ENCODE data around the gene OCLN.
"Not testable (repeated sequence)": the region's sequence is repeated elsewhere in the genome, so short reads cannot be mapped to it uniquely, and the experiment has no call there.

OCLN gene

DNA sequence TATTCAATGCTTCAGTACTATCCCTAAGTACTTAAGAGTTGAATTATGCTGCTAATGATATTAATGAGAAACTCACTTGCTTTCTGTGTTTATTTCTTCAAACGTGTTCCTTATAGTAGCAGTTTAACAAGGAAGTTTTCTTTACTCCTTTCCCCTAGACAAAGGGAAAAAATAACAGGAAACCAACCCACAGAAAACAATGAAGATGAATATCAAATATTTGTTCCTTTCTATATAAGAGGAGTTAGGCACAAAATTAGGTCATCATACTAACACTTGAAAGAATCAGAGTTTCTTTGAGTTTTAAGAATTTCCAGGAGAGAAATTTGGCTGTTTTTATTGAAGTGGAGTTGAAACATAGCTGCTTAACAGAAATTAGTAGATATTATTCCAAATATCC, 15.4 kb upstream of the OCLN start:
- H3K36me3 ChIP-seq, result no peaks in the 10 kb centered on the region
- H3K9me3 ChIP-seq, result no peaks in the 10 kb centered on the region
- no peak for DNase-seq
- intact Hi-C loops (cut with DNase I; ENCODE audit: low total_unique reads), result no loop called here
- H3K27ac ChIP-seq, result no peak overlapping the region
- TF ChIP-seq, protein P1, sequence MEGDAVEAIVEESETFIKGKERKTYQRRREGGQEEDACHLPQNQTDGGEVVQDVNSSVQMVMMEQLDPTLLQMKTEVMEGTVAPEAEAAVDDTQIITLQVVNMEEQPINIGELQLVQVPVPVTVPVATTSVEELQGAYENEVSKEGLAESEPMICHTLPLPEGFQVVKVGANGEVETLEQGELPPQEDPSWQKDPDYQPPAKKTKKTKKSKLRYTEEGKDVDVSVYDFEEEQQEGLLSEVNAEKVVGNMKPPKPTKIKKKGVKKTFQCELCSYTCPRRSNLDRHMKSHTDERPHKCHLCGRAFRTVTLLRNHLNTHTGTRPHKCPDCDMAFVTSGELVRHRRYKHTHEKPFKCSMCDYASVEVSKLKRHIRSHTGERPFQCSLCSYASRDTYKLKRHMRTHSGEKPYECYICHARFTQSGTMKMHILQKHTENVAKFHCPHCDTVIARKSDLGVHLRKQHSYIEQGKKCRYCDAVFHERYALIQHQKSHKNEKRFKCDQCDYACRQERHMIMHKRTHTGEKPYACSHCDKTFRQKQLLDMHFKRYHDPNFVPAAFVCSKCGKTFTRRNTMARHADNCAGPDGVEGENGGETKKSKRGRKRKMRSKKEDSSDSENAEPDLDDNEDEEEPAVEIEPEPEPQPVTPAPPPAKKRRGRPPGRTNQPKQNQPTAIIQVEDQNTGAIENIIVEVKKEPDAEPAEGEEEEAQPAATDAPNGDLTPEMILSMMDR (IDR thresholded peaks at IDR 0.05), result no peak
- no peak overlapping the region for H3K4me3 ChIP-seq
- no peaks in the 10 kb centered on the region for H3K27me3 ChIP-seq
- H3K4me1 ChIP-seq, result no peaks in the 10 kb centered on the region

DNA sequence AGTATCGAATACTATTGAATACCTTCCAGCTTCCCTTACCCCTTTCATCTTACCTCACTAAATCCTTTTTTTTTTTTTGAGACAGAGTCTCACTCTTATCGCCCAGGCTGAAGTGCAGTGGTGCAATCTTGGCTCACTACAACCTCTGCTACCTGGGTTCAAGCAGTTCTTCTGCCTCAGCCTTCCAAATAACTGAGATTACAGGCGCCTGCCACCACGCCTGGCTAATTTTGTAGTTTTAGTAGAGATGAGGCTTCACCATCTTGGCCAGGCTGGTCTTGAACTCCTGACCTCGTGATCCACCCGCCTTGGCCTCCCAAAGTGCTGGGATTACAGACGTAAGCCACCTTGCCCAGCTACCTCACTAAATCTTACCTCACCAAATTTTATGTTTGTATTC, 14.3 kb upstream of the OCLN start:
- H3K9me3 ChIP-seq; H3K4me3 ChIP-seq; H3K27me3 ChIP-seq; DNase-seq; H3K4me1 ChIP-seq; H3K36me3 ChIP-seq; intact Hi-C loops (cut with DNase I; ENCODE audit: low total_unique reads); H3K27ac ChIP-seq: not testable (repeated sequence)

DNA sequence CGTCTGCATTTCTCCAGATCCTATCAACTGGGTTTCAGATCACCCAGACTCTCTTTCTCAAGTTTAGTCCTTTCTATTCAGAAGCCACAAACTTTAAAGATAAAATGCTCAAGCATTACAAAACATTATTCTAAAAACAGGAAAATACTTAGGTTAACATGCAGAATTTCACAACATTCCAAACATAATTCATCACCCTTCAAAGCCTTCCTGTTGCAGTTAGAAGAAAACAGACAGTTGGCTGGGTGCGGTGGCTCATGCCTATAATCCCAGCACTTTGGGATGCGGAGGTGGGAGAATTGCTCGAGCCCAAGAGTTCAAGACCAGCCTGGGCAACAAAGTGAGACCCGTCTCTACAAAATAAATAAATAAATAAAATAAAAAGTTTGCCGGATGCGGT, 7.7 kb upstream of the OCLN start:
- no peaks in the 10 kb centered on the region for H3K9me3 ChIP-seq
- TF ChIP-seq, protein P1 (IDR thresholded peaks at IDR 0.05), result no peak
- H3K4me1 ChIP-seq, result no peaks in the 10 kb centered on the region
- no peak for DNase-seq
- H3K4me3 ChIP-seq, result no peak overlapping the region
- H3K27me3 ChIP-seq, result no peaks in the 10 kb centered on the region
- intact Hi-C loops (cut with DNase I; ENCODE audit: low total_unique reads), result no loop called here
- no peak overlapping the region for H3K27ac ChIP-seq
- H3K36me3 ChIP-seq, result no peaks in the 10 kb centered on the region

DNA sequence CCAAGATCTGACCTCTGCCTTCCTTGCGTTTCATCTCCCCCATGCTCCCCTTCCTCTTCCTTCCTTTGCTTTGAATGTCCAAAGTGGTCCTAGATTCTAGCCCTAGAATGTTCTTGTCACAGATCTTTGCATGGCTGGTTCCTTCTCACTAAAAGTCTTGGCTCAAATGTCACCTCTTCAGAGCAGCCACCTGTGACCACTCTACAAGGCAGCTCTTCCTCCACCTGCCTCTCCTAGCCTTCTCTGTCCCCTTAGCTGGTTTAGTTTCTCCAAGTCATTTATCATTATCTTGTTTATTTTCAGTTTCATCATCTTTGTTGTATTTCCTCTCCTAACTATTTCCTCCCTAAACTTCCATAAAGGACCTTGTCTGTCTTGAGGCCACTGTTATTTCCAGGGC, 7.1 kb upstream of the OCLN start:
- DNase-seq, result no peak
- no peaks in the 10 kb centered on the region for H3K27me3 ChIP-seq
- intact Hi-C loops (cut with DNase I; ENCODE audit: low total_unique reads), result no loop called here

DNA sequence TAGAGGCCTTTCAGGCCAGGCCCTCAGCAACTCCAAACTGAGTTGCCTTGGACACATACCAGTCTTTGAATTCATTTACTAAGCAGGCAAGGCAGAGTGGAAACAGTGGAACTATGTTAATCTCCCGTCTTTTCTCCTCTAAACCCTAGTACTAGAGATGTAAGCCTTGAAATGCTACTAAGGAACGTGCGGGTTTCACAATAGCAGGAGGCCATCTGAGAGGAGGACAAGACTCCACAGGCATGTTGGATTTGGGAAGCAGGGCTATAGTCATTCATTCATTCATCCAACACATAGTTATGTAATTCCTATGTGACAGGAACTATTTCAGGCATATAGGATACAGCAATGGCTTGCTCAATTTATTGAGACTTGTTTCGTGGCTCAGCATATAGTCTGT, 3.3 kb upstream of the OCLN start:
- intact Hi-C loops (cut with DNase I; ENCODE audit: low total_unique reads), result no loop called here
- Histone ChIP-seq H3K36me3 (no peaks in the 10 kb centered on the region), H3K27me3 (peaks cover 0 to 22% of the 10 kb centered on the region in 2 donors), H3K27ac (no peak overlapping the region), H3K4me1 (peaks cover 0 to 26% (median 23%) of the 10 kb centered on the region in 4 donors), H3K4me3 (no peak overlapping the region), H3K9me3 (no peaks in the 10 kb centered on the region)
- TF ChIP-seq, protein P1 (IDR thresholded peaks at IDR 0.05), result no peak
- DNase-seq, result no peak

More for the DNA sequence above, 7.1 kb upstream of the OCLN start:
- H3K4me1 ChIP-seq, result no peaks in the 10 kb centered on the region
- no peaks in the 10 kb centered on the region for H3K9me3 ChIP-seq
- no peak overlapping the region for H3K4me3 ChIP-seq
- H3K36me3 ChIP-seq, result no peaks in the 10 kb centered on the region
- TF ChIP-seq, protein P1 (IDR thresholded peaks at IDR 0.05), result no peak
- H3K27ac ChIP-seq, result no peak overlapping the region

DNA sequence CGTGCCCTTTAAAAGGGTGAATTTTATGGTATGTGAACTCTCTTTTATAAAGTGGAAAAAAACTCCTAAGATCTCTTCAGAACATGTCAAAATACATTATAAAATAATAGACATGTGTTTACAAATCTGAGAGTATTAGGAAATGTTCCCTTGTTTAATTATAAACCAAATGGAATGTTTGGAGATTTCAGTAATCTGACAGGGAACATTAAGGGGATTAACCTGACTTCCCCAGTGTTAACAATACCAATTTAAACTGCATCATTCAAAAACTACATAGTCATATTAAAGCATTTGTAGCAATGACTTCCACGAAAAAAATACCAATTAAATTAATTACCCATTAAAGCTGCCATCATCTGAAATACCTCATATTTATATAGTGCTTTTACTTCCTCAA, 1.6 kb upstream of the OCLN start:
- TF ChIP-seq, protein P1 (IDR thresholded peaks at IDR 0.05), result no peak
- Histone ChIP-seq H3K4me1 (peaks cover 0 to 26% (median 24%) of the 10 kb centered on the region in 4 donors), H3K4me3 (no peak overlapping the region), H3K27me3 (peaks cover 0 to 40% of the 10 kb centered on the region in 2 donors), H3K36me3 (no peaks in the 10 kb centered on the region), H3K27ac (no peak overlapping the region), H3K9me3 (no peaks in the 10 kb centered on the region)
- intact Hi-C loops (cut with DNase I; ENCODE audit: low total_unique reads), result no loop called here
- no peak for DNase-seq
